Muscle layer of colon (tissue), 2 donors: Measurements from ENCODE around the gene EPC1.

Experiments
- H3K27ac ChIP-seq: one replicate; pipeline ENCODE4 v1.7.0; 2013; ENCODE audit warnings: low read depth, mild to moderate bottlenecking, low read length, moderate library complexity
- H3K27me3 ChIP-seq, 2 donors: one replicate each; pipeline ENCODE4 v1.7.0; 2013; ENCODE audit warnings: low read length in 2 of 2, mild to moderate bottlenecking in 2 of 2; ENCODE audit not compliant: insufficient read depth in 2 of 2, control insufficient read depth in 1 of 2
- H3K36me3 ChIP-seq: one replicate; pipeline ENCODE4 v1.7.0; 2013; ENCODE audit warnings: mild to moderate bottlenecking, low read length; ENCODE audit not compliant: insufficient read depth
- H3K4me1 ChIP-seq: one replicate; pipeline ENCODE4 v1.7.0; 2013; ENCODE audit warnings: mild to moderate bottlenecking, low read length; ENCODE audit not compliant: insufficient read depth
- H3K4me3 ChIP-seq, 2 donors: one replicate each; pipeline ENCODE4 v1.7.0; 2013; ENCODE audit warnings: low read length in 2 of 2, low read depth in 1 of 2, mild to moderate bottlenecking in 1 of 2, moderate library complexity in 1 of 2
- H3K9ac ChIP-seq: one replicate; pipeline ENCODE4 v1.7.0; 2013; ENCODE audit warnings: low read length
- H3K9me3 ChIP-seq: one replicate; pipeline ENCODE4 v1.7.0; 2013; ENCODE audit warnings: mild to moderate bottlenecking, low read length
- donor health status: abdominal sarcoma.
- donor health status: Adenocarcinoma of cecum.

Gene EPC1

DNA sequence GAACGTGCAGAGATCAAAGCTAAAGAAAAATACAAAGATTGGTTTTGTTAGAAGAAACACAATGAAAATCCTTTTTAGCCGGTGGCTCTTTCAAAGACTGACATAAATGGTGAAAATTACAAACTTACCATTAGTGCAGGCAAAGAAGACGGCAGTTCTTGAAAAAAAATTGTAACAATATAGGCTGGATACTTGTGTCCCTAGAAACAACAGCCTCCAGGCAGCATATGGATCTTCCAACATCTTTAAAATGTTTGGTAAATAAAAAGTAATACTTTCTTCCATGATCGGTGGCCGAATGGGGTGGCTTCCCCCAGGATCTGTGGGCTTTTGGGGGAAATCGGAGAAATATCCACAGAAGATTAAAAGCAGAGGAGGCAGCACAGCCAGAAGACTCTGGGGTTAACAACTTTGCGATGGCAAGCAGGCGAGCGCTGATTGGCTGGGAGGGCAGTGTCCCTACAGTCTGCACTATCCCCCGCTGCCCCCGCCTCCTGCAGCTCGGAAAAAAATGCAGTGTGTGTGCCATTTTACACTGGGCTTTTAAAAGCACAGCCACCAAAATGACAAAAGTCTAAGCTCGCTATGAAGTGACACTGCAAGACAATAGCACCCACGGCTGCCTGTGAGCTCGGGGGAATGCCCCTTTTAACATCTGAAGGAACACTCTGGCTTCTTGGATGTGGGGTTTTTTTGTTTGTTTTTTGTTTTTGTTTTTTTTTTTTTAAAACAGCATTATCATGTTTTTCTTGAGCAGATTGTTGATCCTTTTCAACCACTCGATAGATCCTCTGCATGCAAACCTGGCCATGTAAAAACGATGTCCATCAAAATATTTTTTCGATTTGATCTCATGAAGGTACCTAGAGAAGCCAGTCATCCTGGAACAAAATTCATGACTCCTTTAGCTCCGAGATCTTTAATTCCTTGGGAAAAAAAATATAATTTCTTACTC lies 31.7 kb upstream of the EPC1 start:
- peak overlapping the region; percentile 90 for H3K9ac ChIP-seq
- H3K4me3 ChIP-seq, result peak overlapping the region; percentile 40 to 93
- peak overlapping the region; percentile 75 for H3K27ac ChIP-seq
- peaks cover 19% of the 10 kb centered on the region for H3K4me1 ChIP-seq
- H3K36me3 ChIP-seq, result no peaks in the 10 kb centered on the region
- no peaks in the 10 kb centered on the region for H3K27me3 ChIP-seq
- no peaks in the 10 kb centered on the region for H3K9me3 ChIP-seq

GRCh38 chr10:32377458-32378259 lies 30.7 kb upstream of the EPC1 start:
- no peaks in the 10 kb centered on the region for H3K27me3 ChIP-seq
- H3K27ac ChIP-seq, result peak overlapping the region; percentile 75
- no peaks in the 10 kb centered on the region for H3K9me3 ChIP-seq
- H3K36me3 ChIP-seq, result no peaks in the 10 kb centered on the region
- peaks cover 19% of the 10 kb centered on the region for H3K4me1 ChIP-seq
- peak overlapping the region; percentile 90 for H3K9ac ChIP-seq
- H3K4me3 ChIP-seq, result peak overlapping the region; percentile 76 to 93

DNA sequence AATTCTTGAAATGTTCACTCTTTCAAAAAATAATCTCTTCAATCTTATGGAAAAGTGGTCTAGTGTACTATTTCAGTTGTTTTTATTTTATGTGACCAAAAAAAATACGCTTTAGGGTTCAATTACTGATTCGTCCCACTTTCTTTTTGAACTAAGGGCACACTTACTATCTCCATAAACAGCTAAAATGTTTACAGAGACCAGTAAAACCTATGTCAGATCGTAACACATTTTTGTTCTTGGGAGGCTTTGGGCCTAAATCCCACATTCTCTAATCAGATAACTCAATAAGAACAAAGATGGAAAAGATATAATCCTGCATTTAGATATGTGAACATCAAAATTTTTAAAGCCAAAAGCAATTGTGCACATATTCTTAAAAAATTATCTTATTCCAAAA lies 29.8 kb upstream of the EPC1 start:
- H3K9ac ChIP-seq, result peak overlapping the region; percentile 17
- peak overlapping the region; percentile 76 to 93 for H3K4me3 ChIP-seq
- H3K4me1 ChIP-seq, result peaks cover 19% of the 10 kb centered on the region
- no peaks in the 10 kb centered on the region for H3K27me3 ChIP-seq
- peak overlapping the region; percentile 75 for H3K27ac ChIP-seq
- no peaks in the 10 kb centered on the region for H3K36me3 ChIP-seq
- H3K9me3 ChIP-seq, result no peaks in the 10 kb centered on the region

DNA sequence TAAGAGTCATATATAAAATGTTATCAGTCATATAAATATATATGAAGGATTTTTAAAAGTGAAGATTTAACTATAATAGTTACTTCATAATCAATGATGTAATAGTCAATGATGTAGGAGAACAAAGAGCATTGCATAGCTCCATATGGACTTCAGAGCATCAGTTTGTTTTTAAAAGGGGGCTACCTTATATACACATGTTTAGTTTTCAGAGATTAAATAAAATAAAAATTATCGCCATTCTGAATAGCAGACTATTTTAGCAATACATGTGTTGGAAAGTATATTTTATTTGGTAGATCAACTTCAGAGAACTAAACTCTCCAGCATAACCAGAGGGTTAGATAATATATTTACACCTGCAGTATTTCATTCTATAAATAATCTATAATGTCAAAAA lies 29.1 kb upstream of the EPC1 start:
- H3K4me3 ChIP-seq, result peak overlapping the region; percentile 76 to 93
- no peaks in the 10 kb centered on the region for H3K27me3 ChIP-seq
- H3K27ac ChIP-seq, result peak overlapping the region; percentile 75
- H3K9ac ChIP-seq, result peak overlapping the region; percentile 17
- H3K9me3 ChIP-seq, result no peaks in the 10 kb centered on the region
- peaks cover 24% of the 10 kb centered on the region for H3K4me1 ChIP-seq
- no peaks in the 10 kb centered on the region for H3K36me3 ChIP-seq

DNA sequence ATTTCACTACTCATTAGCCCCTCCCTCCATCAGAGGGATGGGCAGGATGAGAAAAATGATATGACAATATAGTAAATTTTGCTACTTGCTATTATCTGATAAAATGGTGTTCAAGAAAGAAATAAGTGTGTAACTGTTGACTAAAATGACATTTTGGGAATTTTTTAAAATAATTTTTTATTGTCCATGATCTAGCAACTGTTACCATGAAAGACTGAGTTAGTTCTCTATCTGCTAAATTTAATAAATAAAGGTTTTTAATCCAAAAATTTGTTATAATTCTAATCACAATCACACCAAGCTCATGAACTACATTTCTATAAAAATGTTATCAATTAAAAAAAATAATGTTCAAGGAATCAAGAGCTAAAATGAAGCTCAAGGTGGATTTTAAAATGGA lies 28.7 kb upstream of the EPC1 start:
- H3K9me3 ChIP-seq, result no peaks in the 10 kb centered on the region
- no peak overlapping the region for H3K27ac ChIP-seq
- no peaks in the 10 kb centered on the region for H3K27me3 ChIP-seq
- no peak overlapping the region for H3K4me3 ChIP-seq
- H3K36me3 ChIP-seq, result no peaks in the 10 kb centered on the region
- no peak overlapping the region for H3K9ac ChIP-seq
- peaks cover 29% of the 10 kb centered on the region for H3K4me1 ChIP-seq

- Histone ChIP-seq H3K27me3 (no peaks in the 10 kb centered on the region), H3K9me3 (no peaks in the 10 kb centered on the region), H3K4me1 (peaks cover 30% of the 10 kb centered on the region), H3K36me3 (no peaks in the 10 kb centered on the region), H3K4me3 (no peak overlapping the region), H3K27ac (no peak overlapping the region), H3K9ac (no peak overlapping the region)
Observed at GRCh38 chr10:32374605-32375004, 27.6 kb upstream of the EPC1 start.

GRCh38 chr10:32373496-32373895 lies 26.5 kb upstream of the EPC1 start:
- Histone ChIP-seq H3K27me3 (no peaks in the 10 kb centered on the region), H3K9me3 (no peaks in the 10 kb centered on the region), H3K4me3 (no peak overlapping the region), H3K36me3 (no peaks in the 10 kb centered on the region), H3K9ac (no peak overlapping the region), H3K27ac (no peak overlapping the region), H3K4me1 (peaks cover 32% of the 10 kb centered on the region)

DNA sequence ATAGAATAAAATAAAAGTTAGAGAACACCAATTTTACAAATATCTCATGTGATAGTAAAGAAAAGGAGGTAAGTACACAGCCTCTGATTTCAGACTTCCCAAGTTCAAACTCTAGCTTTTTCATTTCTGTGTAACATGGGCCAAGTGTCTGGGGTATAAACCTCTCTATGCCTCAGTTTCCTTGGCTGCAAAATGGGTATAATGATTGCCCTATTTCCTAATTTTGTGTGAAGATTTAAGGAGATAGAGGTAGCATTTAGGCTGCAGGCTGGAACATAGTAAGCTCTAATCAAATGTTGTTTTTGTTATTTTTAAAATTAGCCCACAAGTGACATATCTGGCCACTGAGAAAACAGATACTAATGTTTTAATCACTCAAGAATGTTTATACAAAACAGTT lies 26.1 kb upstream of the EPC1 start:
- peaks cover 36% of the 10 kb centered on the region for H3K4me1 ChIP-seq
- no peaks in the 10 kb centered on the region for H3K36me3 ChIP-seq
- no peak overlapping the region for H3K9ac ChIP-seq
- no peaks in the 10 kb centered on the region for H3K27me3 ChIP-seq
- no peak overlapping the region for H3K4me3 ChIP-seq
- no peak overlapping the region for H3K27ac ChIP-seq
- no peaks in the 10 kb centered on the region for H3K9me3 ChIP-seq

DNA sequence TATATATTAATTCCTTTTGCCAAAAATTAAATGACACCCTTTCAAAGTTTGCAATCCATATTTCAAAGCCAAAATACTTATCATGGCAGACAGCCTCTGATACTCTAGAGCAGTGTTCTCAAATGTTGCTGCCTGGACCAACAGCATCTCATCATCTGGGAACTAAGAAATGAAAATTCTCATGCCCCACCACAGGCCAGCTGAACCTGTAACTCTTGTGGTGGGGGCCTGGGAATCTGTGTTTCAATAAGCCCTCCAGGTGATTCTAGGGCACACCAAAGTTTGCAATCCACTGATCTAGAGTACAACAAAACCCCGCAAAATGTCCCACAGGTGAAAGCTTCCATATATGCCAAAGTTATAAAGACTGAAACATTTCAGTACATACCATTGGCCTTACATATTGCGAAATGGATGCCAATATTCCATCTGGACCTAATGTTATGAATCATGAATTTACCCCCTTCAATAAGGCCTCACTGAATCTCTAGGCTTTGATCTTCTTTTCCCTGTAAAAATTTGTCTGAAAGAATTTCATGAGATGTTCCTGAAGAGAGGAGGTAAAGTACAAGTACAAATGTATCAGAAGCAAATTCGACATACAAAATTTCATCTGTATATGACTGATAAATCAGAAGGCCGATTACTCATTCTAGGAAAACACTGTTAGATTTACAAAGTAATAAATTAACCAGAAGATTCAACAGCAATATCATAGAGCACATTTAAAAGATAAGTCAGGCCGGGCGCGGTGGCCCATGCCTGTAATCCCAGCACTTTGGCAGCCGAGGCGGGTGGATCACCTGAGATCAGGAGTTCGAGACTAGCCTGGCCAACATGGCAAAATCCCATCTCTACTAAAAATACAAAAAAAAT lies 25.3 kb upstream of the EPC1 start:
- H3K4me3 ChIP-seq, result no peak overlapping the region
- no peaks in the 10 kb centered on the region for H3K9me3 ChIP-seq
- no peaks in the 10 kb centered on the region for H3K36me3 ChIP-seq
- H3K4me1 ChIP-seq, result peaks cover 38% of the 10 kb centered on the region
- no peak overlapping the region for H3K27ac ChIP-seq
- no peak overlapping the region for H3K9ac ChIP-seq
- H3K27me3 ChIP-seq, result no peaks in the 10 kb centered on the region

GRCh38 chr10:32371101-32371500 lies 24.1 kb upstream of the EPC1 start:
- Histone ChIP-seq H3K4me3 (no peak overlapping the region), H3K27me3 (no peaks in the 10 kb centered on the region), H3K9me3 (no peaks in the 10 kb centered on the region), H3K4me1 (peaks cover 46% of the 10 kb centered on the region), H3K27ac (no peak overlapping the region), H3K9ac (no peak overlapping the region), H3K36me3 (no peaks in the 10 kb centered on the region)
